ENCODE measurements around the gene IMP3. TPM values are rescaled to one million over a fixed set of nuclear protein-coding genes. Genes with fewer than 3 reads are reported as not detected.
A peak's percentile ranks its signal among the peaks of the same experiment; 100 is the strongest.

The IMP3 gene
- total and polyA plus RNA-seq, 9 of the 15 experiments (the other 6 are each of a cell fraction or from before 2014, with no cell fraction given): 14.5 to 160 (median 74.4) TPM

DNA sequence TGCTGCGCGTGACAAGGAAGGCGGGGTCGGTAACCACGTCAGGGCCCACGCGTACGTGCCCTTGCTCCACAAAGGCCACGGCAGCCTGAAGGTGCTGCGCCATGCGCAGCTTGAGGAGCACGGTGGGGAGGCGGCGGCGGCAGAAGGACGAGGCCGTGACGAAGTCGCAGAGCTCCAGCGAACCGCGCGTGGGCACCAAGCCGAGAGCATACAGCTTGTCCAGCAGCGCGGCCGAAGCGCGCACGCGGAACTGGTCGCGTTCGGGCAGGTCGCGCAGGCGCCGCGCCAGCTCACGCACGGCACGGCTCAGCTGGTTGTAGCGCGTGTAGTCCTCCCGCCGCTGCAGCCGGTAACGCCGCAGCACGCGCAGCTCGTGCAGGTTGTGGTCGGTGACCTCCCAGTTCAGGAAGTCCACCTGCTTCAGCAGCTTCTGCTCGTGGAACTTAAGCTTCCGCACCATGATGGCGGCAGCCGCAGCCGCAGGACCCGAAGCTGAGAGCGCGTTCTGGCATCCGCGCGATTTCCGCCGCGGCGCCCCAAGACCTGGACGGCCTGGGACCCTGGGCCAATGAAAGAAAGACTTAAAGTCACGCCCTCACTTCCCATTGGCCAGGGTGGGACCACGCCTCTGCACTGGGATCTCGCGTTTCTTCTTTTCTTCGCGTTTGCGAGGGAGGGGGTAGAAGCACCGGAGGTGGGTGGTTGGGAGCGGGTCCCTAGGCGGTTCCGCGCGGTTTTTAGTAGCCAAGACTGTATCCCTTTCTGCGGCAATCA is at the start of gene IMP3 (continued):
- TF ChIP-seq, protein P1, sequence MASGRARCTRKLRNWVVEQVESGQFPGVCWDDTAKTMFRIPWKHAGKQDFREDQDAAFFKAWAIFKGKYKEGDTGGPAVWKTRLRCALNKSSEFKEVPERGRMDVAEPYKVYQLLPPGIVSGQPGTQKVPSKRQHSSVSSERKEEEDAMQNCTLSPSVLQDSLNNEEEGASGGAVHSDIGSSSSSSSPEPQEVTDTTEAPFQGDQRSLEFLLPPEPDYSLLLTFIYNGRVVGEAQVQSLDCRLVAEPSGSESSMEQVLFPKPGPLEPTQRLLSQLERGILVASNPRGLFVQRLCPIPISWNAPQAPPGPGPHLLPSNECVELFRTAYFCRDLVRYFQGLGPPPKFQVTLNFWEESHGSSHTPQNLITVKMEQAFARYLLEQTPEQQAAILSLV (tag; IDR thresholded peaks at IDR 0.05): no peak
- TF ChIP-seq MTA3 (IDR thresholded peaks at IDR 0.05; ENCODE audit: borderline replicate concordance) (peak; percentile 83; the same call in 1 of the 2 replicates), CBX2 (IDR thresholded peaks at IDR 0.05; ENCODE audit: insufficient read depth, low read length, poor library complexity, severe bottlenecking) (no peak), SRSF3 (IDR thresholded peaks at IDR 0.05; ENCODE audit: insufficient read depth, low read length) (no peak), RBM25 (IDR thresholded peaks at IDR 0.05; ENCODE audit: low read depth, low read length, severe bottlenecking) (peak; percentile 84), FOXA3 (CRISPR knock-in tag; conservative IDR thresholded peaks at IDR 0.05 in 1 of 2, IDR thresholded peaks at IDR 0.05 in 1 of 2) (peak in 1 of 2 experiments; percentile 57; a peak in 1 of 4 replicates), SIX5 (IDR thresholded peaks at IDR 0.05; ENCODE audit: borderline replicate concordance in 1 of 2, insufficient read depth in 1 of 2, low read depth in 1 of 2, low read length in 2 of 2) (no peak), FOXK1 (CRISPR knock-in tag; IDR thresholded peaks at IDR 0.05; ENCODE audit: borderline replicate concordance) (peak; percentile 36; the same call in 1 of the 2 replicates), U2AF2 (optimal IDR thresholded peaks at IDR 0.05; ENCODE audit: low read depth, low read length) (no peak), NCOA2 (IDR thresholded peaks at IDR 0.05; ENCODE audit: partially characterized antibody in 2 of 2) (no peak), ZNF764 (CRISPR knock-in tag; IDR thresholded peaks at IDR 0.05; ENCODE audit: low read depth) (no peak), STAT5A (IDR thresholded peaks at IDR 0.05; ENCODE audit: borderline replicate concordance, low read length) (no peak), MYC (IDR thresholded peaks at IDR 0.05; ENCODE audit: low read depth, low read length) (peak; percentile 88), MYC (CRISPR knock-in tag; IDR thresholded peaks at IDR 0.05; ENCODE audit: borderline replicate concordance, low read depth) (peak; percentile 89; the same call in 1 of the 2 replicates), ZNF695 (CRISPR knock-in tag; IDR thresholded peaks at IDR 0.05) (no peak)
- TF ChIP-seq, protein P2, sequence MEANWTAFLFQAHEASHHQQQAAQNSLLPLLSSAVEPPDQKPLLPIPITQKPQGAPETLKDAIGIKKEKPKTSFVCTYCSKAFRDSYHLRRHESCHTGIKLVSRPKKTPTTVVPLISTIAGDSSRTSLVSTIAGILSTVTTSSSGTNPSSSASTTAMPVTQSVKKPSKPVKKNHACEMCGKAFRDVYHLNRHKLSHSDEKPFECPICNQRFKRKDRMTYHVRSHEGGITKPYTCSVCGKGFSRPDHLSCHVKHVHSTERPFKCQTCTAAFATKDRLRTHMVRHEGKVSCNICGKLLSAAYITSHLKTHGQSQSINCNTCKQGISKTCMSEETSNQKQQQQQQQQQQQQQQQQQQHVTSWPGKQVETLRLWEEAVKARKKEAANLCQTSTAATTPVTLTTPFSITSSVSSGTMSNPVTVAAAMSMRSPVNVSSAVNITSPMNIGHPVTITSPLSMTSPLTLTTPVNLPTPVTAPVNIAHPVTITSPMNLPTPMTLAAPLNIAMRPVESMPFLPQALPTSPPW (CRISPR knock-in tag; IDR thresholded peaks at IDR 0.05): peak; percentile 92
- TF ChIP-seq, protein P3, sequence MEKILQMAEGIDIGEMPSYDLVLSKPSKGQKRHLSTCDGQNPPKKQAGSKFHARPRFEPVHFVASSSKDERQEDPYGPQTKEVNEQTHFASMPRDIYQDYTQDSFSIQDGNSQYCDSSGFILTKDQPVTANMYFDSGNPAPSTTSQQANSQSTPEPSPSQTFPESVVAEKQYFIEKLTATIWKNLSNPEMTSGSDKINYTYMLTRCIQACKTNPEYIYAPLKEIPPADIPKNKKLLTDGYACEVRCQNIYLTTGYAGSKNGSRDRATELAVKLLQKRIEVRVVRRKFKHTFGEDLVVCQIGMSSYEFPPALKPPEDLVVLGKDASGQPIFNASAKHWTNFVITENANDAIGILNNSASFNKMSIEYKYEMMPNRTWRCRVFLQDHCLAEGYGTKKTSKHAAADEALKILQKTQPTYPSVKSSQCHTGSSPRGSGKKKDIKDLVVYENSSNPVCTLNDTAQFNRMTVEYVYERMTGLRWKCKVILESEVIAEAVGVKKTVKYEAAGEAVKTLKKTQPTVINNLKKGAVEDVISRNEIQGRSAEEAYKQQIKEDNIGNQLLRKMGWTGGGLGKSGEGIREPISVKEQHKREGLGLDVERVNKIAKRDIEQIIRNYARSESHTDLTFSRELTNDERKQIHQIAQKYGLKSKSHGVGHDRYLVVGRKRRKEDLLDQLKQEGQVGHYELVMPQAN (IDR thresholded peaks at IDR 0.05; ENCODE audit: borderline replicate concordance): peak; percentile 94
- TF ChIP-seq, protein P4, sequence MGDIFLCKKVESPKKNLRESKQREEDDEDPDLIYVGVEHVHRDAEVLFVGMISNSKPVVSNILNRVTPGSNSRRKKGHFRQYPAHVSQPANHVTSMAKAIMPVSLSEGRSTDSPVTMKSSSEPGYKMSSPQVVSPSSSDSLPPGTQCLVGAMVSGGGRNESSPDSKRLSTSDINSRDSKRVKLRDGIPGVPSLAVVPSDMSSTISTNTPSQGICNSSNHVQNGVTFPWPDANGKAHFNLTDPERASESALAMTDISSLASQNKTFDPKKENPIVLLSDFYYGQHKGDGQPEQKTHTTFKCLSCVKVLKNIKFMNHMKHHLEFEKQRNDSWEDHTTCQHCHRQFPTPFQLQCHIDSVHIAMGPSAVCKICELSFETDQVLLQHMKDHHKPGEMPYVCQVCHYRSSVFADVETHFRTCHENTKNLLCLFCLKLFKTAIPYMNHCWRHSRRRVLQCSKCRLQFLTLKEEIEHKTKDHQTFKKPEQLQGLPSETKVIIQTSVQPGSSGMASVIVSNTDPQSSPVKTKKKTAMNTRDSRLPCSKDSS (IDR thresholded peaks at IDR 0.05; ENCODE audit: low read depth, partially characterized antibody): no peak
- TF ChIP-seq, protein P5, sequence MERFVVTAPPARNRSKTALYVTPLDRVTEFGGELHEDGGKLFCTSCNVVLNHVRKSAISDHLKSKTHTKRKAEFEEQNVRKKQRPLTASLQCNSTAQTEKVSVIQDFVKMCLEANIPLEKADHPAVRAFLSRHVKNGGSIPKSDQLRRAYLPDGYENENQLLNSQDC (CRISPR knock-in tag; IDR thresholded peaks at IDR 0.05): no peak; the same call in 1 of the 2 replicates
